ENCODE measurements around the gene TNIK. TPM values are rescaled to one million over a fixed set of nuclear protein-coding genes. Genes with fewer than 3 reads are reported as not detected.

TNIK gene
- total and polyA plus RNA-seq, 2 experiments from 2014 or later: 14.6 to 34.3 TPM

- H3K36me3 ChIP-seq (ENCODE audit: insufficient read depth): no peaks in the 10 kb centered on the region
- H2AFZ ChIP-seq: no peak overlapping the region
- no peaks in the 10 kb centered on the region for H3K27me3 ChIP-seq (ENCODE audit: insufficient read depth)
- no peak for TF ChIP-seq POLR2AphosphoS5 (IDR thresholded peaks at IDR 0.05; ENCODE audit: low read depth)
- TF ChIP-seq CTCF (conservative IDR thresholded peaks at IDR 0.05; ENCODE audit: low read depth in 2 of 2): no peak
- TF ChIP-seq CREB1 (CRISPR knock-in tag; IDR thresholded peaks at IDR 0.05; ENCODE audit: low read depth): no peak
- TF ChIP-seq JUNB (IDR thresholded peaks at IDR 0.05; ENCODE audit: unreplicated experiment): no peak
- no peak for TF ChIP-seq ZNF114 (CRISPR knock-in tag; IDR thresholded peaks at IDR 0.05)
- TF ChIP-seq ETS1 (IDR thresholded peaks at IDR 0.05): no peak
- TF ChIP-seq NANOG (IDR thresholded peaks at IDR 0.05; ENCODE audit: borderline replicate concordance): no peak
- TF ChIP-seq ZNF462 (CRISPR knock-in tag; IDR thresholded peaks at IDR 0.05): no peak
- TF ChIP-seq ZNF331 (CRISPR knock-in tag; IDR thresholded peaks at IDR 0.05; ENCODE audit: low read depth): no peak
- no peak for TF ChIP-seq EZH2phosphoT487 (IDR thresholded peaks at IDR 0.05; ENCODE audit: unreplicated experiment)
- no peak for TF ChIP-seq EZH2 (IDR thresholded peaks at IDR 0.05; ENCODE audit: low read depth, unreplicated experiment)
- H3K4me2 ChIP-seq: no peak overlapping the region
- peaks cover 9% of the 10 kb centered on the region for H3K36me3 Mint-ChIP-seq (ENCODE audit: low read depth)
- H3K9me3 Mint-ChIP-seq: no peaks in the 10 kb centered on the region
- H3K9me2 ChIP-seq (ENCODE audit: insufficient read depth): no peaks in the 10 kb centered on the region
- H3K27ac Mint-ChIP-seq: no peak overlapping the region; the same call in 1 of the 2 replicates
- H3K4me3 Mint-ChIP-seq: no peak overlapping the region
- H3K27ac ChIP-seq (ENCODE audit: low read depth): no peak overlapping the region
- H3K27me3 Mint-ChIP-seq (ENCODE audit: insufficient read depth, low read depth, poor library complexity): no peaks in the 10 kb centered on the region
- no peaks in the 10 kb centered on the region; the same call in 1 of the 2 replicates for H3K79me2 ChIP-seq (replicated peaks; ENCODE audit: insufficient read depth)
- H3K4me3 ChIP-seq: no peak overlapping the region
- ATAC-seq: no peak
- no peaks in the 10 kb centered on the region for H3F3A ChIP-seq (replicated peaks; ENCODE audit: low read depth)
- no peak for DNase-seq (ENCODE audit: low spot score)
- H3K4me1 Mint-ChIP-seq: peaks cover 10% of the 10 kb centered on the region
- no peaks in the 10 kb centered on the region for H4K20me1 ChIP-seq (replicated peaks; ENCODE audit: insufficient read depth)
- 0 out of 2 replicates have a peak, but pooled peaks cover 3% of the 10 kb centered on the region for H3K4me1 ChIP-seq (ENCODE audit: insufficient read depth)
These were observed 281.5 kb downstream of the TNIK start for GRCh38 chr3:171178714-171179113.
